Epithelial cell of esophagus (primary cell): Measurements from ENCODE around the gene HRCT1.
A peak's percentile ranks its signal among the peaks of the same experiment; 100 is the strongest.

ENCODE experiments used
- DNase-seq: peaks from one replicate; pipeline ENCODE4 v3.0.0; 2010; ENCODE audit warnings: low read depth
- H3K4me3 ChIP-seq: 2 replicates; pipeline ENCODE4 v1.5.1; 2011; ENCODE audit warnings: mild to moderate bottlenecking, low read length, control low read depth
- CTCF ChIP-seq: IDR thresholded peaks from 2 replicates; pipeline ENCODE4 v1.5.1; 2011; ENCODE audit warnings: low read depth, mild to moderate bottlenecking, low read length, control low read depth, inconsistent platforms; ENCODE audit not compliant: insufficient read depth; ENCODE audit errors: missing control alignments

HRCT1 gene

GRCh38 chr9:35942286-35942685 lies 36.3 kb downstream of the HRCT1 start:
- no peak overlapping the region for H3K4me3 ChIP-seq
- TF ChIP-seq CTCF, result no peak
- DNase-seq, result no peak

- DNase-seq, result no peak
- TF ChIP-seq CTCF, result no peak
- no peak overlapping the region for H3K4me3 ChIP-seq
Observed at GRCh38 chr9:35944173-35944572, 38.2 kb downstream of the HRCT1 start.

- DNase-seq, result no peak
- no peak for TF ChIP-seq CTCF
- no peak overlapping the region for H3K4me3 ChIP-seq
Observed at GRCh38 chr9:35944841-35945240, 38.8 kb downstream of the HRCT1 start.

- peak; percentile 97 for TF ChIP-seq CTCF
- H3K4me3 ChIP-seq, result peak overlapping the region; percentile 44
- peak; percentile 76 for DNase-seq
Observed at GRCh38 chr9:35945341-35946018, 39.5 kb downstream of the HRCT1 start.

GRCh38 chr9:35948451-35948850 lies 42.4 kb downstream of the HRCT1 start:
- TF ChIP-seq CTCF, result no peak
- DNase-seq, result no peak
- no peak overlapping the region for H3K4me3 ChIP-seq

GRCh38 chr9:35948901-35949318 lies 42.9 kb downstream of the HRCT1 start:
- TF ChIP-seq CTCF, result no peak
- H3K4me3 ChIP-seq, result no peak overlapping the region
- DNase-seq, result no peak

GRCh38 chr9:35951736-35952135 lies 45.7 kb downstream of the HRCT1 start:
- no peak for TF ChIP-seq CTCF
- DNase-seq, result peak; percentile 46
- H3K4me3 ChIP-seq, result no peak overlapping the region
